ENCODE results near the gene EMC9.

Gene EMC9

DNA sequence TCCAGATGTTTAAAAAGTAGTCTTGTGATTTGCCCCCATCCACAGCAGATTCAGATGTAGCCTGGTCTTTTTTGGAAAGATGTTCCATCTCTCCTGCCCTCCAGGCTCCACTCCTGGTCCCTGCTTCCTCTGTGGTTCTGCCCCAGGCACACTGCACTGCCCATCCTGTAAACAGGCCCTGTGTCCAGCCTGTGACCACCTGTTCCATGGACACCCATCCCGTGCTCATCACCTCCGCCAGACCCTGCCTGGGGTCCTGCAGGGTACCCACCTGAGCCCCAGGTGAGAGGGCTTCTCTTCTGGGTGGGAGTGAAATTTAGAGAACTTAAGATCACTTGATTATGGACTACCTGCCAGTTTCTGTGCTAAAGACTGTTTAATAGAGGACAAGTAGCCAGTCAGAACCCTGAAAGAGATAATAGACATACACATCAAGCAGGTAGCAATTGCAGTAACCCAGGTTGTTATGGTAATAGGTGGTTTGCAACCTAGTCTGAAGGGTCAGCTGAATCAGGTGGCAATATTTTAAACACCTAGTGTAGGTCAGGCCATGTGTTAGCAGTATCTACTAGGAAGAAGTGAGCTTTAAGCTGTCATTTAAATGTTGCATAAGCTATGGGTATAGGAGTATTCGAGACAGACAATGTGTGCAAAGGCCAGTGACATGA is 8.0 kb upstream of the EMC9 start:
- DNase-seq = no peak

DNA sequence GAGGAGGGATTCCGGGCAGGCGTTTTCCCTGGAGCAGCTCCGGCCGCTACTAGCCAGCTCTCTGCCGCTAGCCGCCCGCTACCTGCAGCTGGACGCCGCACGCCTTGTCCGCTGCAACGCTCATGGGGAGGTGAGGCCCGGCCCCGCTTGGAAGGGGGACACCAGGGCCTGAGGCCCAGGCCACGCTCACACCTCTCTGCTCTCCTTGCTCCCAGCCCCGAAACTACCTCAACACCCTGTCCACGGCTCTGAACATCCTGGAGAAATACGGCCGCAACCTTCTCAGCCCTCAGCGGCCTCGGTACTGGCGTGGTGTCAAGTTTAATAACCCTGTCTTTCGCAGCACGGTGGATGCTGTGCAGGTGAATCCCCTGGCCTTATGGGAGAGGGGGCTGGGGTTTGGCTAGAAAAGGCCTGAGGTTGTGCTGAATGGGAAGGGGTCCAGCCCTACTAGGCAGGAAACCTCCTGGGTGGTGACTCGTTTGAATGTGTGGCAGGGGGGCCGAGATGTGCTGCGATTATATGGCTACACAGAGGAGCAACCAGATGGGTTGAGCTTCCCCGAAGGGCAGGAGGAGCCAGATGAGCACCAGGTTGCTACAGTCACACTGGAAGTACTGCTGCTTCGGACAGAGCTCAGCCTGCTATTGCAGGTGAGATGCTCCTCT is 6.5 kb upstream of the EMC9 start:
- peak in 1 of 56 donors; percentile 45 for DNase-seq

DNA sequence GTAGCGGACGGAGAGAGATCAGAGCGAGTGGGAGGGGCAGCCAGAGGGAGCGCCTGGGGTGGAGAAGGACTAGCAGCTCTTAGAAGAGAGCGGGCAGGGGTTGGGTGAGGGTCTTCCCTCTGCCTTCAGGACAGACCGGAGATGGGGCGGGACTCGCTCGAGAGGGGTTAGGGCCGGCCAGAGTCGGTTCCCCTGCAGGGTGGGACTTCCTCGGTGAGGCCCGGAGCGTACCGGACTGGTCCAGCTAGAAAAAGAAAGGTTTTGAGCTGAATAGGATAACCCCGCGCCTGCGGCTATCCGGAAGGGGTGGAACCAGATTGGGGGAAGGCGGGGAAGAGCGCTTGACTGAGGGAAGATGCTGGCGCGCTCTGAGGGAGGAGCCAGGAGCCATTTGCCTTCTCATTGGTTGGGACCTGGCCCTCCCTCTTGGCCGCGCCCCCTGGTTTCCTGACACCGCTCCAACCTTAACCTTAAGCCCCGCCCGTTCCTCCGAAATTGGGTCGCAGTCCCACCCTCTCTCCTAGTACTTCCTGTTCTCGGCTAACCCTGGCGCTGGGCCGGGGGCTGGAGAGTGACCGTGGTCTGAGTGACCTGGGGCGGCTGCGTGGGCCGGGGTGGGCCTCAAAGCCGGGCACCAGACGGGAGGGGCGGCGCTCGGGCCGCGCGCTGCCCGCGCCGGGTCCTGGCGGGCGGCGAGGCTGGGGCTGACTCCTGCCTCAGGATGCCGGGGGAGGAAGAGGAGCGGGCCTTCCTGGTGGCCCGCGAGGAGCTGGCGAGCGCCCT is 5.8 kb upstream of the EMC9 start, which contains the start of gene RNF31:
TSS of gene RNF31 (plus strand) at position 521 of the 783 bp plus-strand sequence. CDS start at position 722, 201 bp downstream.
- peak; percentile 74 to 98 (median 95) for DNase-seq

DNA sequence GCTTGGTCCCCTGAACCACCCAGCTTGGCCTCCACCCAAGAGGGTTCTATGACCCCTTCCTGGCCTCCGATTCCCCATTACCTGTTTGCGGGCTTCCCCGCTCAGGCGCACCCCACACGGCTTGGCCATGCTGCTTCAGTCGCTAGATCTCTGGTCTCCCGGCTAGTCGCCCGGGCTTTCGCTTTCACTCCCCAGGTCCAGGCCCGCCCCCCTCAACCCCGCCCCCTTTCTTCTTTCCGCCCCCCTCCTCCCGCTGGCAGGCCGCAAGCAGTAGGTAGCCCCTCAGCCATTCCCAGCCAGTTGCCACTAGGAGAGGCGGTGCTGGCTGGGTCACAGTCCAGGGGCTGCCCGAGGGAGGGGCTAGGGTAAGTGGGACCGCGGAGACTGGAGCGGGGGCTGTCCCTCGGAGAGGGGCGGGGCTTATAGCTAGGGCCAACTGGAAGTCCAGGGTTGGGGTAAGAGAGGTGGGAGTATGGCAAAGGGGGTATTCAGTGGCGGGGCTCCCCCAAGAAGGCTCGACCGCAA is 5.1 kb upstream of the EMC9 start, which contains the start of gene PSME2:
TSS of gene PSME2 (minus strand) at position 158 of the 525 bp plus-strand sequence. CDS start at position 129, 29 bp downstream.
- peak; percentile 48 to 91 (median 79) for DNase-seq

DNA sequence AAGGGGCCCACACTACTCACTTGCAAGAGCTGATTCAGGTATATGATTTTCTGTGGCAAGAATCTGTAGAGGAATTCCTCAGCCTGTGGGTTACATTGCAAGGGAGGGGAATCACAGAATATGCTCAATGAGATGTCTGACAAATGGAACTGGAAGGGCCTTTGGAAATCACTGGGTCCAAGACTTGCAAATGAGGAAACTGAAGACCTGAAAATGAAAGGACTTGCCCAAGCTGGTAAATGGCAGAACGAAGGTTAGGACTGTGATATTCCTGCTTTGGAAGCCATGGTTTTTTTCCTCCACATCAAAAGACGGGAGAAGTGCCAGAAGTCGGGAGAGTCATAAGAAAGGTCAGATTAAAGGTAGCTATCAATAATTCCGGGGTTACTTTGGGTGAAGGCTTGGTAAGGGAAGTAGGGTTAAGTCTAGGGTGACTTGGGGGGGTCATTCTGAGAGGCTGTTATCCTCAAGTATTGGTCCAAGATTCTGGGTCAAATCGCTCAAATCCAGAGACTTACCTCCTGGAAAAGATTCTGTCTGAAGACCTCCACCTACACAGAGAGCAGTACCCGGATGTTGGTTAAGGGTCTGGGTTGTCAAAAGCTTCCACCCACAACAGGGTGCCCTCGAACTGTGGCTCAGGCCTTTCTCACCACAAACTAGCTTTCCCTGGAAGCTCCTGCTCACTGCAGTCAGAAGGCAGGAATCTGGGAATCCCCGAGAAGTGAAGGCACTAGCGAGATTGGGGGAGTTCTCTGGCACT is 4.5 kb upstream of the EMC9 start:
- no peak for DNase-seq

DNA sequence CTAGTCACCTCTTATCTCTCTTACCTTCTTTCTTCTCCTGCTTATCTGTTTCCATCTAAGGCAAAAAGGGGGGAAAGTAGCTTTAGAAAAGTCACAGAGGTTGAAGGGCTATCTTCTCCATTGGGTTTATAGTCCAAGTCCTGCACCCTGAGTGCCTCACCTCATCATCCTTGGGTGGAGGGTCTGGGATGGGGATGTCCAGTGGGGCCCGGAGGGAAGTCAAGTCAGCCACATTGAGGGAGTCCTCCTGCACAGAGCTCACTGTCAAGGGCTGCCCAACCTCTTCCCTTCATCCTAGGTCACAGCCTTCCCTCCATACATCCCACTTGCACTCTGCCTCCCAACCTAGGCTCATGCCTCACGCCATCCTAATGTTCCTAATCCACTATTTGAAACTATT is 3.8 kb upstream of the EMC9 start:
- no peak for DNase-seq

DNA sequence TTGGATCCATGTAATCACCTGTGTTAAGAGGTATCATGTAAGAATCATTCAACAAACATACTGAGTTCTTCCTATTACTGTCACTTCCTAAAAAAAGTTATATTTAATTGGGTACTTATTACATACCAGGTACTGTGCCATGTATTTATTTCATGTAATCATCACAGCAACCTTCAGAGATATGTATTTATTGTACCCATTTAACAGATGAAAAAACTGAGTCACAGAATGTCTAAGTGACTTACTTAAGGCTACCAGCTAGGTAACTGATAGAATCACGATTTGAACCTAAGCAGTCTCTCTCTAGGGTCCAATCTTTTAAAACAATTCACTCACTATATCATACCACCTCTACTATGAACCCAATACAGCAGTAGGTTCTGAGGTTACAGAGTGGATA is 3.1 kb upstream of the EMC9 start:
- no peak for DNase-seq

DNA sequence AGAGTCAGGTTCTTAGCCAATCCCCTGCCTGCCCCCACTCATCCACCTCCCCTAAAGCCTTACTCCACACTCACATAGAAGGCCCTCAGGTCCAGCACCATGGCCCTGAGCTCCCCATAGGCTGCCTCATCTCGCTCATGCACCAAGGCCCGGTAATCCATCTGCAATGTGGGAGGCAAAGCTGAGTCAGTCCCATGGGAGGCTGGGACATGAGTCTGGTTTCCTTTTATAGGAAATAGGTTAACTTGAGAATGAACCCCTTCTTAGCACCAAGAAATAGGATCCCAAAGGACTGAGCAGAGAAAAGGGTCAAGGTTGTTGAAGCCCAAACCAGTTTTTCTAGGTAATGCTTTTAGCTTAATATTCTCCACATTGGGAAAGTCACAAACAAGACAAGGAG is 2.1 kb upstream of the EMC9 start:
- no peak for DNase-seq

DNA sequence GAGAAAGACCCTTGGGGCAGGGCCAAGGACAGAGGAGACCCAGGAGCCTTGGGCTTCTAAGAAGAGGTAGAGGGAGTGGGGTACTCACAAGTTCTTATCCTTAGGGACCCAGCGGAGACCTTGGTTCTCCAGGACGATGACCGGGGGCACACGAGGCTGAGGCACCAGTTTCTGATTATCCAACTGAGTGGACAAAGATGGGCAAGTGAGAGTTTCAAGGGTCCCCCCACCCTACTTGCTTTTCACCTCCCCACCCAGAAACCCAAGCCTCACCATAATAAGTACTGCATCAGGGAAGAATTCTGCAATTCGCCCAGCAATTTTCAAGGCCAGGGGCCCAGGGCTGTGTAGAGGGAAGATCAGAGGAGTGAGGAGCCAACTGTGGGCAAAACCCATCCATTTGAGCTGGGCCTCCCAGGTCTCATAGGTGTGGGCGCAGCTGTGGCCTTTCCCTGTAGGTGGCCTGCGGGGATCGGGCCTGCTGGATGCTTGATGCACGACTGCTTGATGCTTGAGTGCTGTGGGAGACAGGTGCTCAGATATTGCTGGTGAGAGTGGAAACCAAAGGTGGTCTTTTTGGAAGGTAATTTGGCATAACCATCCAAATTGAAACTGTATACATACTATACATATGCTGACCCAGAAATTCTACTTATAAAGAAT is 2.0 kb downstream of the EMC9 start:
- DNase-seq = no peak

DNA sequence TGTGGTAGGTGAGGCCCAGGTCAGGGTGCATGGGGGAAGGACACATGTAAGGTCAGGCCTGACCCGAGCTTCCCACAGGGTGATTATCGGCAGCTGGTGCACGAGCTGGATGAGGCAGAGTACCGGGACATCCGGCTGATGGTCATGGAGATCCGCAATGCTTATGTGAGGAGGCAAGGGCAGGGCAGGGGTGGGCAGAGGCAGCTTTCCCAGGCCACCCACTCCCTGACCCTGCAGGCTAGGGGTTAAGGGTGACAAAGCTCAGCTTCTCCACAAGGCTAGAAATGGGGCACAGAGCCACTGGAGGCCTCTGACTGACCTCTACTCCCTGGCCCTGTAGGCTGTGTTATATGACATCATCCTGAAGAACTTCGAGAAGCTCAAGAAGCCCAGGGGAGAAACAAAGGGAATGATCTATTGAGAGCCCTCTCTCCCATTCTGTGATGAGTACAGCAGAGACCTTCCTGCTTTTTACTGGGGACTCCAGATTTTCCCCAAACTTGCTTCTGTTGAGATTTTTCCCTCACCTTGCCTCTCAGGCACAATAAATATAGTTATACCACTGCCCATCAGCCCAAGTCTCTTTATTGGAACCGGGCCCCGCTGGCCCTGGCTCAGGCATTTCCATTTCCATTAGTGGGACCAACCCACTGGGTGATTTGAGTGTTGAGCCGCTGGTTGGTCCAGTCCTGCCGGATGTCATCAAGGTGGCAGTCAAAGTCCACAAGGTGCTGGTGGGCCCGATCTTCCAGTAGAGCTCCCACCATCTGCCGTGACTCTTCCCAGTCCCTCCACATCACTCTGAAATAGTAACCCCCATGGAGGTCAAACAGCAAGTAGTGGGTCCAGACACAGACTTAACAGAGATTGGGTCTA is 2.8 kb downstream of the EMC9 start:
- DNase-seq = no peak

DNA sequence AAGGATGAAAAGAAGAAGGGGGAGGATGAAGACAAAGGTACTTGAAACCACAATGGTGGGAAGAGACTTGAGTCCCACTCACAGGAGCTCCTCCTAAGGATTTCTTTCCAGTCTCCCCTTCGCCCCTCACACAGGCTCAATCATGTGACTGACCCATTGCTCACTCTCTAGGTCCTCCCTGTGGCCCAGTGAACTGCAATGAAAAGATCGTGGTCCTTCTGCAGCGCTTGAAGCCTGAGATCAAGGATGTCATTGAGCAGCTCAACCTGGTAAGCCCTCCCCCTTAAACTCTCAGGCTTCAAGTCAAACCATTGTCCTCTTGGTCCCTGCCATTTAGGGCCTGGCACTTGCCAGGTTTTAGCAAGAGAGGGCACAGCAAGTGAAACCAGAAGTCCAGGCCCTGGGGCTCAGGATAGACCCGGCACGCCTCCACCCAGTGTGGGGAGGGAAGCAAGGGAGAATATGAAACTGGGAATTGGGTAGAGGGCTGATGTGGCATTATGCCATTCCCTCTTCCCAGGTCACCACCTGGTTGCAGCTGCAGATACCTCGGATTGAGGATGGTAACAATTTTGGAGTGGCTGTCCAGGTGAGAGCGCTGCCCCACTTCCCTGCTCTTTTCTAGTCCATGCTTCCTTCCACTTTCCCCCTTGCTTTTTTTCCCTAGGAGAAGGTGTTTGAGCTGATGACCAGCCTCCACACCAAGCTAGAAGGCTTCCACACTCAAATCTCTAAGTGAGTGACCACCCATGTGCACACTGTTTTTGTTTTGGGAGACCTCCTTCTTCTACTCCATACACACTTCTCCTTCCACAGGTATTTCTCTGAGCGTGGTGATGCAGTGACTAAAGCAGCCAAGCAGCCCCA is 3.6 kb downstream of the EMC9 start:
- no peak for DNase-seq

DNA sequence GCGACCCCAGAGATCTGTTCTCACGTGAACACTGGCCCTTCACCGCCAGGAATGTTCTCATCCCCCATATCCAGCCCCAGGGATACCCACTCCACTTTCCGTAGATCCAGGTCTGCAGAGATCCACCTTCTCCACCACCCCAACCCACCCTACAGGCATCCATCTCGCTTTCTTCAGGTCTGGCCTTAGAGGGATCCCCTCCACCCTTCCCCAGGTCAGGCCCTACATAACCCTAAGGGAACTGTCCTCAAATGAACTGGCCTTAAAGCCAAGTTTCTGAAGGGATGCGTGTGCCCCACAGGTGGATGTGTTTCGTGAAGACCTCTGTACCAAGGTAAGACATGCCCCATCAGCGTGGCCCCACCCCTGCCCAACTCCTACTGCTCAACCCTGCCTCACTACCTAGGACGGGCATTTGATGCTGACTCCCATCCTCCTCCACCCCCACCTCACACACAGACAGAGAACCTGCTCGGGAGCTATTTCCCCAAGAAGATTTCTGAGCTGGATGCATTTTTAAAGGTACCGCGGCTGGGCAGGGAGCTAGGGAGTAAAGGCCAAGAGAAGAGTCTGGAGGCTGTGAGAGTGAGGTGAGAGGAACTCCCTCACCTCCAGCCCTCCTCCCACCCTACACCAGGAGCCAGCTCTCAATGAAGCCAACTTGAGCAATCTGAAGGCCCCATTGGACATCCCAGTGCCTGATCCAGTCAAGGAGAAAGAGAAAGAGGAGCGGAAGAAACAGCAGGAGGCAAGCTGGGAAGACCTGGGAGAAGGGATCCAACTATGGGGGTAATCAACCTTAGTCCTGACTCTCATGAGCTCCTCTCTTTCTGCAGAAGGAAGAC is 4.5 kb downstream of the EMC9 start:
- DNase-seq = no peak

DNA sequence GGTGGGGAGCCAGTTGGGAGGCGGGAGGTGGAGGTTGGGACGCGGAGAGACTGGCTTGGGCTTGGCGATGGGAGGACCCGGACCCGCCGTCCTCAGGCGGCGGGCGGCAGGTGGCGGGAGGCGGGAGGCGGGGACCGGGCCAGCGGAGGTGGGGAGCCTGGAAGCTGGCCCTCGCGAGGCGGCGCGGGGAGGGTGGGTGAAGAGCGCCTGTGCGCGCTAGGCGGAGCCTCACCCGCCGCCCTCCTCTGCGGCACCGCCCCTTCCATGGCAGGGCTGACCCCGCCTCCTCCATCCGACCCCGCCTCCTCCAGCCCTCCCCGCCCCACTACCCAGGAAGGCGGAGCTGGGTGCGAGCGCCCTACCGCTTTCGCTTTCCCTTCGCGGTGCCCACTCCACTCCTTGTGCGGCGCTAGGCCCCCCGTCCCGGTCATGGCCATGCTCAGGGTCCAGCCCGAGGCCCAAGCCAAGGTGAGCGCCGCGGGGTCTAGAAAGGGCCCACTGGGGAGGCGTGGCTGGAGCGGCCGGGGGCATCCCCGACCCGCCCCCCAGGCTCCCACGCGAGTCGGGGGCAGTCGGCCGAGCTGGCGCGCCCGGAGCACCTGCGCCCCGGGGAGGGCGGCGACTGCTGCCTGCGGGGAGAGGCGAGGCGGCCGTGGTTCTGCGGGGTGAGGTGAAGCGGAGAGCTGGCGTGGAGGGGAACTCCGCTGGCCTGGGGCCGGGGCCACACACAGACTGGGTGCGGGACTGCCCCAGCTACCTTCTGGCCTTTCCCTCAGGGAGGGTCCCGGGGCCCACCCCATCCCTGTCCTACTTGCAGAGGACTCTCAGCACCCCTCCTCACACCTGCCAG is 5.3 kb downstream of the EMC9 start, which contains the start of gene PSME1:
TSS of gene PSME1 (plus strand) at position 361 of the 850 bp plus-strand sequence. CDS start at position 430, 69 bp downstream.
- DNase-seq = peak; percentile 48 to 95 (median 89)

DNA sequence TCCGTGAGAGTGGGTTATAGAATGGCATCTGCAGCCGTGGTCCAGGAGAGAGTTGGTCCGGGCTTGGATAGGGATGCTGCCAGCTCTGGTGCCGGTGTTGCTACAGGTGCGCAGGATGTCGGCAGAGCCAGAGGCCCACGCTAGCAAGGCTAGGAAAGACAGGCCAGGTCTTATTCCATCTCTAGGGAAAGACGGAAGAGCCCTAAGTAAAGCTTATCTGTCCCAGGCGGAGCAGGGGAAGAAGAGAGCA is 5.9 kb downstream of the EMC9 start:
- peak in 2 of 56 donors; percentile 44 to 49 for DNase-seq

DNA sequence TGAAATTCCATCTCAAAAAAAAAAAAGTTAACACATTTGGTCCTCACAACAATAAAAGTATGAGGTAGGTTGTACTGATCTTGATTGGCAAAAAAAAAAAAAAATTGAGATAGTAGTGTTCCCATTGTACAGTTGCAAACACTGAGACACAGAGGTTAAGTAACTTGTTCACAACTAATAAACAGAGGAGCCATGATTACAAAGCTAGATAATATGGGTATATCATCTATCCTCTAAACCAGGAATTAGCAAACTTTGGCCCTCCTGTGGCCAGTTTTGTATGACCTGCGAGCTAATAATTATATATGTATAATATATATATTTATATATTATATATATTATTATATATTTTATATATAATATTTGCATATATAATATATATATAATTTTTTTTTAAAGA is 7.7 kb downstream of the EMC9 start:
- DNase-seq = no peak

DNA sequence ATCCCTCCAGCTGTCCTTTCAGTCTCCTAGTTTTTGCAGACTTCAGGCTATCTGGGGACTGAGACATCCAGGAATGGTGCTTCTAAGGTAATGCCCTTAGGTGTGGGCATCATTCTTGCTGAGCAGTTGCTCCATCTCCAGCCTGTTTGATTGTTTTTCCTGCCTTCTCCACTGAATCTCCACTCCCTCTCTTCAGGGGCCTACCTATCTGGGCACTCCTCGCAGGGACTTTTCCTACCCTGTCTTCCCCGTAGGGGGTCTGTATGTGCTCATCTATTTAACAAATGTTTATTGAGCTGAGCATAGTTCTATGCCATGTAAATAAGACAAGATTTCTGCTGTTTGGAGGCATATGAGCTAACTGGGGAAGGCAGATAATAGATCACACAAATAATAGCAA is 8.4 kb downstream of the EMC9 start:
- no peak for DNase-seq

All from nucleus accumbens (tissue), 56 donors.